ENCODE results near the gene RGS3. TPM values are rescaled to one million over a fixed set of nuclear protein-coding genes. Genes with fewer than 3 reads are reported as not detected.
"Not testable (repeated sequence)": the region's sequence is repeated elsewhere in the genome, so short reads cannot be mapped to it uniquely, and the experiment has no call there.

The RGS3 gene
- polyA plus RNA-seq, 1 experiment: 41.0 TPM

DNA sequence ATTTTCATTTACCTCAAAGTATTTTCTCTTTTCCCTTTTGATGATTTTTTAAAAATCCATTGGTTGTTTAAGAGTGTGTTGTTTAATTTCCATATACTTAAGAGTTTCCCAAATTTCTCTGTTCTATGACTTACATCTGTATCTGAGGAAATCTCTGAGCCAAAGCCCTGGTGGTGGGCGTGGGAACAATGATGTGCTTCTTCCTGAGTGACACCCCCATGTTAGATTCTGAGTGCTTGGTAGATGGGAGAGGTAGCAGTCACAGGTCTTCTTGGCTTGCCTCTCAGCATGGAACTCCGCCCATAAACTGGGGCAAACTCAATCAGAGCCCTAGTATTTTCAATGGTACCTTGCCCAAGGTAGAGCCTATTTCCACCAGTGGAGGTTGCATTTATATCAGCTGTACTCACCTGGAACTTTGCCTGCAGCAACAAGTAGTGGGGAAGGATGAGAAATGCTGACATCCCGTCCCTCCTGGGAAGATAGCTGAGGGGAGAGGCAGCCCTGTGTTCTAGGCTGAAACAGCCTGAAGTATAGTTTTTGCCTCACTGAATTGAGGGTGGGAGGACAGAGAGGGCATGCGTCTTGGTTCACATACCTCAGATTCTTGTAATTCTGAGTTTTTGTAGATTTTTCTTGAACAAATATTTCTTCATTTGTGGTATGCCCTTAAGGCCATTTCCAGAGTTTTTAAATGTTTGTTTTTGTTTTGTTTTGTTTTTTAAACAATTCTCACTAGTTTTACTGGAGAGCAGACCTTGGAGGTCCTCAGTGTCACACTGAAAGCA is 26.6 kb upstream of the RGS3 start:
- TF ChIP-seq, protein P1, sequence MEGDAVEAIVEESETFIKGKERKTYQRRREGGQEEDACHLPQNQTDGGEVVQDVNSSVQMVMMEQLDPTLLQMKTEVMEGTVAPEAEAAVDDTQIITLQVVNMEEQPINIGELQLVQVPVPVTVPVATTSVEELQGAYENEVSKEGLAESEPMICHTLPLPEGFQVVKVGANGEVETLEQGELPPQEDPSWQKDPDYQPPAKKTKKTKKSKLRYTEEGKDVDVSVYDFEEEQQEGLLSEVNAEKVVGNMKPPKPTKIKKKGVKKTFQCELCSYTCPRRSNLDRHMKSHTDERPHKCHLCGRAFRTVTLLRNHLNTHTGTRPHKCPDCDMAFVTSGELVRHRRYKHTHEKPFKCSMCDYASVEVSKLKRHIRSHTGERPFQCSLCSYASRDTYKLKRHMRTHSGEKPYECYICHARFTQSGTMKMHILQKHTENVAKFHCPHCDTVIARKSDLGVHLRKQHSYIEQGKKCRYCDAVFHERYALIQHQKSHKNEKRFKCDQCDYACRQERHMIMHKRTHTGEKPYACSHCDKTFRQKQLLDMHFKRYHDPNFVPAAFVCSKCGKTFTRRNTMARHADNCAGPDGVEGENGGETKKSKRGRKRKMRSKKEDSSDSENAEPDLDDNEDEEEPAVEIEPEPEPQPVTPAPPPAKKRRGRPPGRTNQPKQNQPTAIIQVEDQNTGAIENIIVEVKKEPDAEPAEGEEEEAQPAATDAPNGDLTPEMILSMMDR (IDR thresholded peaks at IDR 0.05; ENCODE audit: low read depth, low read length): no peak
- CTCF ChIA-PET: interaction anchor here (0.8 to 1.1 kb wide), 2 partner anchors 157 to 219 kb away, joined by 3 read pairs; no protein-coding TSS in a partner anchor
- DNase-seq (ENCODE audit: low read depth, low spot score): no peak
- Histone ChIP-seq H3K4me3 (ENCODE audit: low read depth, low read length) (no peak overlapping the region), H3K9me3 (ENCODE audit: control insufficient read depth, insufficient read depth, low read length) (no peaks in the 10 kb centered on the region), H3K27me3 (ENCODE audit: control insufficient read depth, insufficient read depth, low read length) (peaks cover 8% of the 10 kb centered on the region), H3K27ac (ENCODE audit: low read depth, low read length) (no peak overlapping the region)
- POLR2A ChIA-PET: no interaction called here

DNA sequence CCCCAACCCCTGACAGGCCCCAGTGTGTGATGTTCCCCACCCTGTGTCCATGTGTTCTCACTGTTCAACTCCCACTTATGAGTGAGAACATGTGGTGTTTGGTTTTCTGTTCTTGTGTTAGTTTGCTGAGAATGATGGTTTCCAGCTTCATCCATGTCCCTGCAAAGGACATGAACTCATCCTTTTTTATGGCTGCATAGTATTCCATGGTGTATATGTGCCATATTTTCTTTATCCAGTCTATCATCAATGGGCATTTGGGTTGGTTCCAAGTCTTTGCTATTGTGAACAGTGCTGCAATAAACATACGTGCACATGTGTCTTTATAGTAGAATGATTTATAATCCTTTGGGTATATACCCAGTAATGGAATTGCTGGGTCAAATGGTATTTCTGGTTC is 25.8 kb upstream of the RGS3 start:
- H3K27ac ChIP-seq (ENCODE audit: low read depth, low read length); POLR2A ChIA-PET; H3K27me3 ChIP-seq (ENCODE audit: control insufficient read depth, insufficient read depth, low read length); DNase-seq (ENCODE audit: low read depth, low spot score); H3K9me3 ChIP-seq (ENCODE audit: control insufficient read depth, insufficient read depth, low read length); H3K4me3 ChIP-seq (ENCODE audit: low read depth, low read length): not testable (repeated sequence)
- CTCF ChIA-PET: interaction anchor here (0.8 kb wide), 1 partner anchor 220 kb away, joined by 4 read pairs; no protein-coding TSS in a partner anchor

DNA sequence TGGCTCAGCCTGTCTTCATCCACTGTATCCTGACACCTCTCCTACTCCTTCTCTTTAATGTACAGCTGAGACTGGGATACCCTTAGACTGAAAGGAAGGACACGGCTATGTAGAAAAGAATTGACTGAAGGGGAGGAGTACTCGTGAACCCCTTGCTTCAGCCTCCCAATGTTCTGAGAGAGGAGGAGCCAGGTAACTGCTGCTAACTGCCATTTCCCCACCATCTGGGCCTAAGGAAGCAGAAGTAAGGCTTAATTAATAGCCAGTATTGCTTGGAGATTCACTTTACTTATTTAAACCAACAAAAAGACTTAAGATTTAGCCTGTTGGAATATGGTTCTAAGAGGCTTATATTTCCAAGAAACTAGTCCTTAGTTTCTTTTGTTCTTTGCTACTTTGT is 18.8 kb upstream of the RGS3 start:
- TF ChIP-seq, protein P1 (IDR thresholded peaks at IDR 0.05; ENCODE audit: low read depth, low read length): no peak
- Histone ChIP-seq H3K9me3 (ENCODE audit: control insufficient read depth, insufficient read depth, low read length) (no peaks in the 10 kb centered on the region), H3K4me3 (ENCODE audit: low read depth, low read length) (no peak overlapping the region), H3K27me3 (ENCODE audit: control insufficient read depth, insufficient read depth, low read length) (no peaks in the 10 kb centered on the region), H3K27ac (ENCODE audit: low read depth, low read length) (no peak overlapping the region)
- ChIA-PET CTCF (interaction anchor here (0.6 to 7.3 kb wide), 4 partner anchors 134 to 211 kb away, joined by 3 to 237 read pairs (median 78); no protein-coding TSS in a partner anchor), POLR2A (no interaction called here)
- no peak for DNase-seq (ENCODE audit: low read depth, low spot score)

DNA sequence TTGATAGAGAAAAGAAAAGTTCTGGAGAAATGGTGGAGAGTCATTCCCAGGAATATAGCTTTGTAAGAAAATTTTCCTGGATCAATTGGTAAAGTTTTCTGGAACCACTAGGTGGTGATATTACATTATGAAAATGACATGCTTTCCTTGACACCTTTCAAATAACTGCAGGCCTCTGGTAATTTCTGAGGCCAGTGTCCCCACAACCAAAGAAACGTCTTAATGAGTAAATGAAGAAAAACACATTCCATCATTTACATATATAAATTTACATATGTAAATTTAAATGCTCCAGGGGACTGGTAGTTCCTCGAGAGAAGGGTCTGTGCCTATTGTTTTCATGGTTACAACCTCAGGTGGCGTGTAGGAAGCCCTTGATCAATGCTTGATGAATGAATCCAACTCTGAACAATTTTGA is 17.2 kb upstream of the RGS3 start:
- POLR2A ChIA-PET: interaction anchor here (0.6 to 0.8 kb wide), 2 partner anchors 132 to 145 kb away, joined by 3 to 4 read pairs; no protein-coding TSS in a partner anchor
- no peak for DNase-seq (ENCODE audit: low read depth, low spot score)
- CTCF ChIA-PET: interaction anchor here (0.6 to 7.3 kb wide), 33 partner anchors 9 to 220 kb away, joined by 3 to 237 read pairs (median 4); partner anchors contain the start of gene ALAD
- Histone ChIP-seq H3K27ac (ENCODE audit: low read depth, low read length) (no peak overlapping the region), H3K4me3 (ENCODE audit: low read depth, low read length) (no peak overlapping the region), H3K27me3 (ENCODE audit: control insufficient read depth, insufficient read depth, low read length) (no peaks in the 10 kb centered on the region), H3K9me3 (ENCODE audit: control insufficient read depth, insufficient read depth, low read length) (no peaks in the 10 kb centered on the region)
- TF ChIP-seq, protein P1 (IDR thresholded peaks at IDR 0.05; ENCODE audit: low read depth, low read length): peak; percentile 57

DNA sequence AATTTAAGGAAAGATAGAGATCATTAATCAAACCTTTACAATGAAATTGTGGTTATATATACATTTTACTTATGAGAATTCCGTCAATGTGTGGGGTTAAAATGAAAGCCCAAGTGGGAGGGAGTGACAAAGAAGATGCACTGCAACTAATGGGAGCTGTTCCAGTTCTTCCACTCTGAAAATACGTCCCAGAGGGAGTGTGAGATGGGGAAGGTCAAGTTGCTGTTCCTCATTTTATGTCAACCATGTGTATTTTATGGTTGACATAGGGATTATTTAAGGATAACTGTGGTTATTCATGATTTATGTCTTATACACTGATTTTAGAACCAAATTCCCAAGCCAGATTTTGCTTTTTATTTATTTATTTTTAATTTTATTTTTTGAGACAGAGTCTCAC is 14.2 kb upstream of the RGS3 start:
- Histone ChIP-seq H3K4me3 (ENCODE audit: low read depth, low read length) (no peak overlapping the region), H3K9me3 (ENCODE audit: control insufficient read depth, insufficient read depth, low read length) (no peaks in the 10 kb centered on the region), H3K27ac (ENCODE audit: low read depth, low read length) (no peak overlapping the region), H3K27me3 (ENCODE audit: control insufficient read depth, insufficient read depth, low read length) (no peaks in the 10 kb centered on the region)
- TF ChIP-seq, protein P1 (IDR thresholded peaks at IDR 0.05; ENCODE audit: low read depth, low read length): no peak
- POLR2A ChIA-PET: no interaction called here
- CTCF ChIA-PET: interaction anchor here (5.8 to 7.3 kb wide), 2 partner anchors 141 to 207 kb away, joined by 137 to 237 read pairs; no protein-coding TSS in a partner anchor
- no peak for DNase-seq (ENCODE audit: low read depth, low spot score)
